COLO668 (cell line): Measurements from ENCODE around the gene CDC42EP3.

Experiments
- DNase-seq: peaks from one replicate; lab custom pipeline; 2025; ENCODE audit not compliant: unreplicated experiment; lab: John Stamatoyannopoulos, UW

The CDC42EP3 gene, protein sequence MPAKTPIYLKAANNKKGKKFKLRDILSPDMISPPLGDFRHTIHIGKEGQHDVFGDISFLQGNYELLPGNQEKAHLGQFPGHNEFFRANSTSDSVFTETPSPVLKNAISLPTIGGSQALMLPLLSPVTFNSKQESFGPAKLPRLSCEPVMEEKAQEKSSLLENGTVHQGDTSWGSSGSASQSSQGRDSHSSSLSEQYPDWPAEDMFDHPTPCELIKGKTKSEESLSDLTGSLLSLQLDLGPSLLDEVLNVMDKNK

DNA sequence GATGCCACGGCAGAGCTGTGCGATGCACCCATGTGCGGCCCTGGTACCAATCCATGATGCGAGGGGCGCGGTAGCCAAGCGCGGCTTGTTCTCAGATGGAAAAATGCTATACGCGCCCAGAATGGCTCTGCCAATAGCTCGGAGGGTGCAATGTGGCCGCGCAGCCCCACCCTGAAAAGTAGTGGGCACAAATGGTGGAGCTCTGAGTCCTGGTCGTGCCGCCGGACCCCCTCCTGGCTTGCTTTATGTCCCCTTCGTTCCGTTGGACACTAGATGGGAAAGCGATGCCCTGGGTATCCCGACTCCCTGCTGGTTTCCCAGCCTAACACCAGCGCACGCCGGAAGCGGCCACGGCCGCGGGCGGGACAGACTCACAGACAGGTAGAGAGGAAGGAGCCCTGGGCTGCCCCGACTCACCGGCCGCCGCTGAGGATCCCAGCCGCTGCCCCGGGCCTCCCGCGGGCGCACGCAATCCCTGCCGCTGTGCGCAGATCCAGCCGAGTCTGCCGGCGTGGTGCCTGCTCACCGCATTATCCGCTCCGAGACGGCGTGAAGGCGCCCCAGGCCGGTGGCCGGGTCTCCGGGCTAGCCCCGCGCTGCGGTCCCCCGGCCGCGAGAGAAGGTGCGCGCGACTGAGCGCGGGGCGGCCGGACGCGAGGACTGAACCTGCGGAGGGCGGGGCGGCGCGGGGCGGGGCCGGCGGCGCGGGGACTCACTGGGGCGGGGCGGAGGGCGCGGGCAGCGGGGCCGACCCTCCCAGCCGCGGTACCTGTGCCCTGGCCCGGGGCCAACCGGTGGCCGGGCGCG, at the start of gene CDC42EP3:
TSS of gene CDC42EP3 (minus strand) at position 634 of the 807 bp plus-strand sequence. CDS start 25,055 bp downstream, outside the sequence.
- peak; percentile 86 for DNase-seq

DNA sequence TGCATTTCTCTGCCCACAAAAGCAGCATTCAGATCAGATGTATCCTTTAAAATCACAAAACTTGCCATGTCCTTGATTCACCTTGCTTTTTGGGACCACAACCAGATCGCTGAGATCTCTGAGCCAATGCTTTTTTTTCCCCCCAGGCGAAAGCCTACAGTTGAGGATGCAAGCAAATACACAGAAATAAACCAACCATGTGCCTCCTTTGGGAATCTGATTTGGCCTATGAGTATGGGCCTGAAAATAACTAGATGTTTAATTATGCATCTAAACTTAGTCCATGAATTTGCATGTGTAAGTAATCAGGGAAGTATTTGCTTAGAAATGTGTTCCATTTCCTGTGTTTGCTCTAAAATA, 49.7 kb upstream of the CDC42EP3 start:
- no peak for DNase-seq

DNA sequence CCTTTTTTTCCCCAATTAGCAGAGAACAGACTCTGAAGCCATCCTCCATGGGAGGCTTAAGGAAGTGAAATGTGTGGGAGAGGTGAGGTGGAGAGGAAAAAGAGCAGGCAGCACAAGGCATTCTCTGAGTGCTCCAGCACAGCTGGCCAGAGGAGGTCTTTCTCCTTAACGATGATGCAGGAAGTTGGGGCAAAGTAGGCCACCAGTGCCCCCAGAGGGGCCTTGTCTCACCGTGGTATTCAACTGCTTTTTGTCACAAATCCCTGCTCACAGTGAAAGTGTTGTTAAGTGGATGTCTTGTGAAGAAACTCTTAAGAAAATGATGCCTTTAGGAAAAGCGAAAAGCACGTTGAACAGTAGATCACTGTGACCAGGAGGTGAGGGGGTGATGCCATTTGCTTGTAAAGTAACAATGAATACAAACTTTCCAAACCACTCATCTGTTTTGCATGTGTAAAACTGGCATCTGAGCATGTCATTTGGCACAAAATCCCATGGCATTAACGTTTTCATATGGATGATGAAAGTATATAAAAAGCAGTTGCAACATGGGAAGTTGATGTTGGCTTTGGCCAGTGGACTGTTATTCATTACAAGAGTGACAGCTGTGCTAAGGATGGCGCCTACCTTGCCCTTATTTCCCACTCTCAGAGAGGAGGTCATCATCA, 49.2 kb upstream of the CDC42EP3 start:
- DNase-seq: no peak

DNA sequence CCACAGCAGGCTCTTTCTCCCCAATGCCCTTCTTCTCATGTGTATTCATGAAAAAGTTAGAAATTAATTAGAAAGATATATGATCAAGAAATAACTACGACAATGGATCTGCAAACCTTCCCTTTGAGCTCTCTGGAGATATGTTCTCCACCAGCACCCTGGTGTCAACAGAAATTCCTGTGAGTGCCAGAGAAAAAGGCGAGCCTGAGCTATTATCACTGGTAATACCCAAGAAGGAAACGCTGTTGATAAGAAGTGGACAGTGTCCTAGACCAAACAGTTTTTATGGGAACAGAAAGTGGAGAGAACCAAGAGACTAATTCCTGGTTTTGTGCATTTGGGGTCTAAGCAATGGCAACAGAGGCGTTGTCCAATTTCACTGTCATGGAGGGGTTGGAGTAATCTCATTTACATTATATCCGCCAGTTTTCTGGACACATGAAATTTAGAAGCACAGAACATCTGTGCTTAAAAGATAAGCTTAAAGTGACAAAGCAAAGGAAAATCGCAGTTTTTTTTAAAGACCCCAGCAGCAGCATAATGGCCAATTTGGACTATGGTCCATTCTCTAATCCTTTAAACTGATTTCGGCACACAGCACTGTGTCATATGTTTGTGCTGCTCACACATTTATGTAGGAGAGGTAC, 47.2 kb upstream of the CDC42EP3 start:
- DNase-seq: no peak

DNA sequence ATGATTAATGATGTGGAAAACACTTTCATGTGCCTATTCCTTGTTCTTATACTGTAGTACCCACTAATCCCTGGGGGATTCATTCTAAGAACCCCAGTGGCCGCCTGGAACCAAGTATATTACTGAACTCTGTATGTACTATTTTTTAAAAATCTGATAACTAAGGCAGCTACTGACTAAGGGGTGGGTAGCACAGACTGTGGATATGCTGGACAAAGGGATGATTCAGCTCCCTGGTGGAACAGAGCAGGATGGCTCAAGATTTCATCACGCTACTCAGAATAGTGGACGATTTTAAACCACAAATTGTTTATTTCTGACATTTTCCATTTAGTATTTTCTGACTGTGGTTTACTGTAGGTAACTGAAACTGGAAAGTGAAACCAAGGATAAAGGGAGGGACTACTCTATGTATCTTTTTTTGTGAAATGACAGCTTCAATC, 41.8 kb upstream of the CDC42EP3 start:
- DNase-seq: no peak

DNA sequence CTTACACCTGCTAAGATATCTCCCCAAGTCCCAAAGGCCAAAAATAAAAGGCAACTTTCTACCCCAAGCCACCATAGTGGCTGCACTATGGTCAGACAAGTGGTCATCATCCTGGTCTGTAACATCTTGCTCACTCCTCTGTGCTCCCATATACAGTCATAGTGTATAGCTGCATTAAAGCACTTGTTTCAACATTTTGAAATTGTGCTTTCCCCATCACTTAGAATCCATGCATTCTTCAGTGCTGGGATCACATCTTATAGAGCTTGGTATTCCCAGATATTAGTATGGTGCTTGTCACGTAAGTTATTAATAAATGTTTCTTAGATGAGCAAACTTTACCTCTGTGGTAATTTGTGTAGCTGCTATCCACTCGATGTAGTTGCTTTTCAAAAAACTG, 40.4 kb upstream of the CDC42EP3 start:
- no peak for DNase-seq

DNA sequence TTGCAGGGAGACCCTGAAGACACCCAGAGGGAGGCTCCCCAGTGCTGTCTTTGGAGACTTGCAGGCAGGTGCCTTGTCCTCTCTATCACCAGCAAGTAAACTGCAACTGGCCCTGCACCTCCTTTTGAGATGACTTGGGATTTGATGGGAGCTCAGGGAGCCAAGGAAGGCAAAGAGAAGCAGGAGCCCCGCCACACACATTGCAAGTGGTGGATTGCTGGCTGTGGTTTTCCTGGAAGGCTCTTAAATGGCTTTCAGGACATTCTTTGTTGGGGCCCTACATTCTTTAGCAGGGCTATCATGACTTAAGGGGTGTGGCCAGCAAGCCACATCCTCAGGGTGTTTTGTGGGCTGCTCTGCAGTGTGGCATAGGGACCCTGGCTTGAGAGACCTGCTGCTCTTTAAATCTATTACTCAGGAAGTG, 39.9 kb upstream of the CDC42EP3 start:
- no peak for DNase-seq

DNA sequence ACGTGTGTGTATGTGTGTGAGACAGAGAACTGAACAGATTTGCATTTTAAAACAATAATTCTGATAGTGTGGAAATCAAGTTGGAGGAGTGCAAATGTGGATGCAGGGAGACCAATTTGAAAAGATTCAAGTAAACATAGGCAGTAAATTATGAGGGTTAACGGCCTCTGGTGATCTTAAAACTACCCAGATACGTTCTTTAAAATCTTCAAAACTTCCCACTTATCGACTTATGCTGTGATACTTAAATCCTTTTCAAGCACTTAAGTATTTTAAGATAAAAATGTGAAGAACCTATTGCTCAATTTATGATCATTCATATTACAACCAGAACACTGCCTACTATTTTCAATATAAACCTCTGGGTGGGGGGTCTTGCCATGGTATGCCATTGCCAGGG, 37.7 kb upstream of the CDC42EP3 start:
- DNase-seq: no peak

DNA sequence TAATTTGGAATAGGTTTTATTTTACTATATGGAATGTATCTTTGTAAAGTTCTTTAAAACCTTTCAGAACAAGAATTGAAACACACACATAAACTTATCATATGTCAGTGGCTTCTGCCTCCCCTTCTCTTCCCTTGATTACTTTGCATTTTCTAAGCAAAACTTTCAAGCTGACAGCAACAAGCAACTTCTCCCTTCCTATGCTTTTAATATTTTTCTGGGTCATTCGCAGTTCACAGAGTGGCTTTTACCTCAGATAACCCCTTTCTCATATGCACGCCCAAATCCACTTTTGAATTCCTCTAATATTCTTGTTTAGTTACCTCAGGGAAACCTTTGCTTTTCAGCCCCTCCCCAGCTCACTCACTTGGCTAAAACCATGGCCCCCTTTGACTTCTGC, 36.7 kb upstream of the CDC42EP3 start:
- DNase-seq: no peak

DNA sequence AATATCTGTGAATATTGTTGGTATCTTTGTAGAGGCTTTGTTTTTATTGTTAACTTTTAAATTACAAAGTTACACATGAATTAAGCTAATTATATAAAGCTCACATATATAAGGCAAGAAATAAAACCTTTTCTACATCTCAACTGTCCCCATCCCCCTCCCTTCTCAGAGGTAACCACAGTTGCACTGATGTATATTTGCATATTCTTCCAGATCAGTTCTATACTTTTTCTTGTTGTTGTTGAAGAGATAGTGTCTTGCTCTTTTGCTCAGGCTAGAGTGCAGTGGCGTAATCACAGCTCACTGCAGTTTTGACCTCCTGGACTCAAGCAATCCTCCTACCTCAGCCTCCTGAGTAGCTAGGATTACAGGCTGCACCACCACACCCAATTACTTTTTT, 36.0 kb upstream of the CDC42EP3 start:
- DNase-seq: no peak

DNA sequence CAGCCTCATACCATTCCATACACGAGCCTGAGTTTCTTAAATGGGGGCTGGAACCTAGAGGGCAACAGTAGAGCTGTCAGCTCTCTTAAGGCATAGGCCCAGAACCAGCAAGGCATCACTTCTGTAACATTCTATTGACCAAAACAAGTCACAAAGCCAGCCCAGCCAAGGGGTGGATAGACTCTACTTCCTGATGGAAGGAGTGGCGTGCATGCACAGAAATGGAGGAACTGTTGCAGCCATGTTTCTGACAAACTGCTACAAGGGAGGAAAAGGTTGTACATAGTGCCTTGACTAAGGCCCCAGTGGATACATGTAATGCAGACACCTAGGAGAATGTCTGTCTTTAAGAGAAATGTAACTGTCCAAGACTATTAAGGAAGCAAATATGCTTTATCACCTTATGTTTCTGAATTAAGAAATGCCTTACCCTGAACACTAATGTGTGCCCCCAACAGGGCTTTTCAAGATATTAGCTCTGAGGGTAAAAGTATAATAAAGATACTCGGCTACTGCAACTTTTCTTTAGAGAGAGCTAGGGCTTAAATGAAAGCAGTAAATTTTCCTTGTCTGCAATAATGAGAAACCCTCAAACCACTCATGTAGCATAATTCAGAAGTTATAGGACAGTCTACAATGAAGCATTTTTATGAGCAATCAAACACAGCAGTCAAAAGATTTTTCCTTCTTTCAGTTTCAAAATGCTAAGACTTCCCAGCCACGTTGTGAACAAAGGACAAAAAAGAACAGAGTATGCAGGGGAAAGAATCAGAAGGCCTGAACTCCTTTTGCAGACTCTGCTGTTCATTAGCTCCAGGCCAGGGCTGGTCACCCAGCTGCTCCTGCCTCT, 35.1 kb upstream of the CDC42EP3 start:
- no peak for DNase-seq

DNA sequence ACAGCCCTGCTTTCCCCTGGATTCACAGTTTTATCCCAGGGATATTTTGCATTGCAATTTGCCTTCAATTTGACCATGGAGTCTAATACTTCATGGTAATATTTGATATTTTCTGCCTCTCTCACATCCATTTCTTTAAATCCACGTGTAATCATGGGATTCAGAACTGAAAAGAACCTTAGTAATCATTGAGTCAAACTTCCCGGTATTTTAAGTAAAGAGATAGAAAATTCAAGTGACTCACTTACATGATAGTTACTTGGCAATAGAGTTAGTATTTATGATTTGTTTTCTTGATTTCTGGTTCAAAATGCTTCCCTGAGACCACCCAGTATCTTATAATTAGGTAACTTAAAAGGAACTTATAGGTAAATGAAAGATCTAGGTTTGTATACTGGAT, 33.7 kb upstream of the CDC42EP3 start:
- DNase-seq: no peak

DNA sequence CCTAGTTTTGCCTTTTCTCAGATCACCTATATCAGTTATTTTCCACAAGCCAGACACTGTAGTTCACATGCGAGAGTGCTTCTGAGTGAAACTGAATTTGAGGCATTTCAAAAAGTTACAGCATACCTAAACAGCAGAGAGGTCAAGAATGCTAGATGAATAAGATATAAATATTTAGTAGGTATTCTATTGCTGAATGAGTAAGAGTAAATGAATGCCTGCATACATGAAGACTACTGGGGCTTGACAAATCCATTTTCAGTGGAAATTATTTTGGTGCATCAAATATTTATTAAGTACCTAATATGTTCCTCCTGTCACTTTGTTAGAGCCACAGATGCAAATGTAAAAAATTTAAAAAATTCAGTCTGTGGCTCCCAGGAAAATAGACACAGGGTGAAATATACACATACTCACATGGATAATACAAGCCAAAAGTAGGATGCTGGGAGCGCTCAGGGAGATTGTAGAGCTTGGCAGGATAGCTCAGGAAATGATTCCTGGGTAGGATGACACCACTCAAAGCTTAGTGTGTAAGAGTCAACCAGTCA, 27.6 kb upstream of the CDC42EP3 start:
- DNase-seq: no peak

DNA sequence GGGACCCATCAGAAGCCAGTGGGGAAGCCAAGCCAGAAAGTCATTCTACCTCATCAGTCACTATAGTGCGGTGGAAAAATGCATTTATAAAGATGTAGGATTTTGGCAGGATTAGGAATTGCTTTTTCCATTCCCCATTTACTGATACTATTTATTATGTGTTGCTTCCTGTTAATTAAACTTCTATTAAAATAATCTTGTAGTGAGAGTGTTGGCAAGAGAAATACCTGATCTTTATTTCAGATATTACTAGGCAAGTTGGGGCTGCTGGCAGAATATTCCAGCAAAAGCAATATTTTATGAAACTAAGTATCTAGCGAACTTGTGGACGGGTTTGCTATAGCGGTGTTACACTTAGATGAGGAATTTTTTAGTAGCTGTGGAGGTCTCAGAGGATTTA, 23.9 kb upstream of the CDC42EP3 start:
- no peak for DNase-seq

DNA sequence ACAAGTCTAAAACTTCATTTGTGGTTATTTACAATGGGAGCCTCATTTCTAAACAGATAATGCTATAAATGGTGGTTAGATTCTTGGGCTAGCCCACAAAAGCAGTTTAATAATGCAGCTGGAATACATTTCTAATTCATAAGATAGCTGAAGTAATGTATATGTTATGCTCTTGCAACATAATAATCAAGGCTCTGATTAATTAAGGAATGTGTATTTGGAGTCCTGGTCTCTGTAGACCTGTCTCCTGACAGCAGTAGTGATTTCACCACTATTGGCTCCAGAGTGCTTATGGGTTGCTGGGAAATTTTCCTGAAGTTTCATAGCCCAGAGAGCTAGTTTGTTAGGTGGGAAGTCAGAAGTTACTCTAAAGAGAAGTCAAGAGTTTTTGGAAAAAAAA, 21.3 kb upstream of the CDC42EP3 start:
- DNase-seq: no peak

DNA sequence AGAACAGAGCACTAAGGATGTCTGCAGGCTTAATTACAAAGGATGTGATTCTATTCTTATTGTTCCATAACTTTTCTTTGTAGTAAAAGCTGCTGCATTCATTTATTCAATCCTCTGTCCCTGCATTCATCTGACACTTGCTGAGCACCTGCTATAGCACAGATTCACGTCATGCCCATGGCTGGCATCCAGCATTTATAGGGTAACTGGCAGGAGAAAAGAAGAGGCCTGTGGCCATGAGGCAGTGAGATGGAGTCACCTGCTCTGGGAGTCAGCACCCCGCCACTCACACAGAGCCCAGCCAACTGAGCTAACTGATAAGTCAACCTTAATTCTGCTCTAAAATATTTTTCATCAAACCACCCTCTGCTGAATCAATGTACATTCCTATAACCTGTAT, 18.3 kb upstream of the CDC42EP3 start:
- no peak for DNase-seq

DNA sequence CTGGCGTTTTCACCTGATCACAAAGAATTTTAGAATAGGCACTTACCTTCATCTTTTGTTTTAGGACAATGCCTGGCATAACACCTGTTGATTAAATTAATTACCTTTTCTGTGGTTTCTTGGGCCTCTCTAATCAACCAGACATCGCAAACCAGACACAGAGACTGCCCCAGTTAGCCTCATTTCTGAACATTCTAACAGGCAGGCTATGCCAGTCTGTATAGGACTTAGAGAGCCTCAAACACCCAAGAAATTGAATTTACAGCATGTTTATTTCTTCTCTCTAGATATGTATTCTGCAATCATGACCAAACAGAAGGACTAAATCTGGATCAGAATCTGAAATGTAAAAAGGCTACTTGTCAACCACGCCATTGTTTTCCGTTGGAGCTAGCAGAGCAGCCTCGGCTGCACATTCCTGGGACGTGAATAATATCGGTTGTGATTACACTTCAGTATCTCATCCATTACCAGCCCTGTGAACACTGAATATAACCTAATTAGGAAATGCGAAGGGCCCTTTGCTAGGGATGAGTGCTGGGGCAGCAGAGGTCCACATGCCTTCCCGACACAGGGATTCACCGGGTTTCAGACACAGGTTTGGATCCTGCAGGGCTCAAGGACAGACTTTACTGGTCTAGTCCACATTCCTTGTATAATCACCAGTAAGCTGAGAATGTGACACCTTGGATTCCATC, 17.5 kb upstream of the CDC42EP3 start:
- DNase-seq: no peak

DNA sequence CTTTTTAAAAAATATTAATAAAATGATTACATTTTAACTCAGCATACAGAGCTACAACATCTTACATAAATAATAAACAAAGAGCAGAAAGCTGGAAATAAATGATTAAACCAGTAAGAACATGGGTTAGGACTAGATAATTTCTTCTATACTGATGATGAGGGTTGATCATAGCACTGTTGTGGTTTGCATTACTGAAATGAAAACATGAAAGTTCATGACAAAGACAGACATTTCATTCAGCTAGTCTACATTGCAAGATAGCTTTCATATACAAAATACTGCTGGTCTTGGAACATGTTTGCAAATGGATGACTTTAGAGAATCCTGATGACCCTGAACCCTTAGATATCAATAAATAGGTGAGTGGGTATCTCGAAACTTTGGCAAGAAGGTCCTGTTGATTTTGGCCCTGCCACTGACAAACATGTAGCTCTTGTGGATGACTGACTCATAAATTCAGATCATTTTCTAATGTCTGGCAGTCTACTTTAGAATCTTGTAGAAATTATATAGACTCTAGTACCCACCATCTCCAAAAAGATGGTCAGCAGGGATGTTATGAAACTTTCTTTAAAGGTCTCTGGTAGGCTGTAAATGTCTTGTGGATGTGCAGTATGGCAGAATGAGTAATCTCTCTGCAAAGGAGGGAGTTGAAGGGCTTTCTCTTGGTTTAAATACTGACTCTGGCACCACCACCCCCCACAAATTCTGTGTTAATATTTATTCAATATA, 15.5 kb upstream of the CDC42EP3 start:
- DNase-seq: no peak

DNA sequence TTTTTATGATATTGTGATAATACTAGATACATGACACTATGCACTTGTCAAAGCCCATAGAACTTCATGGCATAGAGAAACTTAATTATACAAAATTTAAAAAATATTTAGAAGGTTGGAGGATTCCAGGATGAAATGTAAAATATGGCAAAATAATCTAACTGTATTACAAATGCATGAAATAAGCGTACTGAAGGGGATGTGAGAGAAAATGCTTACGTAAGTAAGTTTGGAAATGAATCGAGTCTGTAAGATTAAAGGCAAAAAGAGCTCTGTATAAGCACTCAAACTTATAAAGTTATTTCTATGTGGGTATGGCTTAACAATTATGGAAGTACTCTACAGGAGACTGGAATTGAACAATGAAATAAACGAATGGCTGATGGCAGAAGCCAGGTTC, 13.4 kb upstream of the CDC42EP3 start:
- no peak for DNase-seq
